Inflammatory macrophage treated with lipopolysaccharide for 4 hours (primary cell): ENCODE results near the gene INPP5K.
A peak's percentile ranks its signal among the peaks of the same experiment; 100 is the strongest.
"Not testable (repeated sequence)": the region's sequence is repeated elsewhere in the genome, so short reads cannot be mapped to it uniquely, and the experiment has no call there.

Experiments
- DNase-seq: peaks from one replicate; pipeline ENCODE4 v3.0.0-alpha.2; 2020

Gene INPP5K

DNA sequence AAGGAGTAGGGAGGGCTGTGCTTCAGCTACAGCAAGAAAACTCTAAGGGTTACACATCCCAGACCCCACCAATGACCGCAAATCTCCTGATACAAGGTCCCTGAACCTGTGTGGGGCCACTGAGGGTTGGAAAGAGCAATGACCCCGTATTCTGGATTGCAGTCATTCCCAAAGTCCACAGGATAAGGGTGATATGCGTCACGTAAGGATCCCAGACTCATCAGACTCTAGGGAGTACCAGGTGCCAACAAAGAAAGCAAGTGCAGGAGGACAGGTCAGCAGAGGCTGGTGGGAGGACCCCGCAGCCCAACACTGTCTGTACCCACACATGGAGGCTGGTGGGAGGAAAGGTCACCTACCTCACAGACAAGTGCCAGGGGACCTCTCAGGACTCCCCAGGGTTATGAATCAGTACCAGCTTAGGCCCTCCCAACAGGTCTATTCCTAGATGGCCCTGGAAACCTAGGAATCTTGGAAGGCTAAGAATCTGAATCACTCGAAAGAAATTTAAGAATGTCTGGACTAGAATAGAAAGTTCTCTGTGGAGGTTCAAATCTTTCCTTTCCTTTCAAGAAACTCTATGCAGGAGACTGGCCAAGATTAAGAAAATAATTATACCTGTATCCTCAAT, 30.0 kb upstream of the INPP5K start:
- DNase-seq, result no peak

DNA sequence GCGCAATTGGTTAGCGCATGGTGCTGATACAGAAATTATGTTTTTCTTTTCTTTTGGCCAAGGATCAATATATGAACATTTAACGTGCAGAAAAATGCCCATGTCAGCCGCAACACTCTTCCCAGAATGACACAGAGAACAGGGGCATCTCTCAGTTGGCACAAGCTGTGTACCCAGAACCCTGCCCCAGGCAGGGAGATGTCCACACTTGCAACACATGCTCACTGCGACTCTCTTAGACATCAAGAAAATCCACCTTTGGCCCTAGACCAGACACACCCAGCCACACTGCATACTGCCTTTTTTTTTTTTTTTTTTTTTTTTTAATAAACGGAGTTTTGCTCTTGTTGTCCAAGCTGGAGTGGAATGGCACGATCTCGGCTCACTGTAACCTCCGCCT, 29.2 kb upstream of the INPP5K start:
- no peak for DNase-seq

DNA sequence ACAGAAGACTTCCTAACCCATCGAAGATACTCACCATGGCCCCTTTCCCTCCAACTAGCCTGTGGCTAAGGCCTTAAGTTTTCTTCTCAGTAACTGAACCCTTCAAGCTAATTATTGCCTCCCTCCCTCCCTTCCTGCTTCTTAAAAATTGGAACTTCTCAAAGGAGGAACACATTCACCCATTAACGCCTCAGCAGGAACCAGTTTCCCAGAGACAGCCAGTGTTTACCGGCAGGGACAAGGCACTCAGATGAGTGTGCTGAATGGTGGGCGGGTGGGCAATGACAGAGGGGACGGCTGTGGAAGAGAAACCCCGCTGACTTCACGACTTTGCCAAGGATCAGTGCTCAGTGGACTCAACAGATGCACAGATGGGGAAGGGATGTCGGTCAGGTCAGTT, 25.9 kb upstream of the INPP5K start:
- no peak for DNase-seq

DNA sequence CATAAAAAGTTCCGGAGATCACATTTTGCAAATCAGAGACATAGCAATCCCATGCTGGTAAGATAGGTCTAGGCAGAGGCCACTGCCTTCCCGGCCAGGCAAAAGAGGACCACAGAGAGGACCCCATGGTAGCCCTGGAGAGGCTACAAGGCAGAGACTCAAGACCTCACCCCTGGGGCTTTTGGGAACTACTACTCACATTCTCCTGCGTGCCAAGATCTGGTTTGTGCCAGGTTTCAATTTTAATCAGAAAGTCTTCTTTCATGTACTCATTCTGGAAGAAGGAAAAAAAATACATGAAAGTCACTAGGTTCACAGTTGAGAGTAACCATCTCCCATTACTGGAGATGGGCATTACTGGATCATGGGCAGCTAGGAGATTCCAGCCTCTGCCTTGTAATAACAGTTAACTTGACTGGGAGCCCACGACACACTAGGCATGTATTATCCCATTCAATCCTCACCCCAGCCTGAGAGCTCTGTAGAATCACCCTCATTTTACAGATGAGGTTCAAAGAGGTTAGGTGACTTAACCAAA, 25.0 kb upstream of the INPP5K start:
- no peak for DNase-seq

DNA sequence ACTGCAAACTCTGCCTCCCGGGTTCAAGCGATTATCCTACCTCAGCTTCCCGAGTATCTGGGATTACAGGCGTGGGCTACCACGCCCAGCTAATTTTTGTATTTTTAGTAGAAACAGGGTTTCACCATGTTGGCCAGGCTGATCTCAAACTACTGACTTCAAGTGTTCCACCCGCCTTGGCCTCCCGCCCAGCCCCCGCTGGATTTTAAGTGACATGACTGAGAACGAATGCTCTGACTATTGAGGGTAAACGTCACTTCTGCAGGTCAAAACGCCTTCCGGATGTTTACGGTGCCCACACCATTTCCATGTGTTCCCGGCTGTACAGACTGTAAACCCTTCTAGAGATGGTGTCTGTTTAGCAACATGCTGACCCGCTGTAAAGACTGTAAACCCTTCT, 23.4 kb upstream of the INPP5K start:
- no peak for DNase-seq

DNA sequence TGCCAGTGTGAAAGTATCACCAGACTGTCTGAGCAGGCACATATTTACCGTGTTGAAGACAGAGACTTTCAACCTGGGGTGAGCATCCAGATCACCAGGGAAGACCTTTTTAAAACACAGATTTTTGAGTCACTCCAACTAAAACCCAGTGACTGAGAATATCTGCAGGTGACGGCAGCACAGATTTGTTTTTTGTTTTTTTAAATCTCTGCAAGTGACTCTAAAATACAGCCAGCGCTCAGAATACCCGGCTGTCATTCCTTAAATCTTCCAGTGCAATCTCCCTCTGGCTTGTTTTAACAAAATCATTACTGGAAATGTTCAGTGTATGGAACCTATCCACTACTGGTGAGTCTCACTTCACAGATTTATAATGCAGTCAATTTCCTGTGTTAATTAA, 19.3 kb upstream of the INPP5K start:
- DNase-seq, result no peak

DNA sequence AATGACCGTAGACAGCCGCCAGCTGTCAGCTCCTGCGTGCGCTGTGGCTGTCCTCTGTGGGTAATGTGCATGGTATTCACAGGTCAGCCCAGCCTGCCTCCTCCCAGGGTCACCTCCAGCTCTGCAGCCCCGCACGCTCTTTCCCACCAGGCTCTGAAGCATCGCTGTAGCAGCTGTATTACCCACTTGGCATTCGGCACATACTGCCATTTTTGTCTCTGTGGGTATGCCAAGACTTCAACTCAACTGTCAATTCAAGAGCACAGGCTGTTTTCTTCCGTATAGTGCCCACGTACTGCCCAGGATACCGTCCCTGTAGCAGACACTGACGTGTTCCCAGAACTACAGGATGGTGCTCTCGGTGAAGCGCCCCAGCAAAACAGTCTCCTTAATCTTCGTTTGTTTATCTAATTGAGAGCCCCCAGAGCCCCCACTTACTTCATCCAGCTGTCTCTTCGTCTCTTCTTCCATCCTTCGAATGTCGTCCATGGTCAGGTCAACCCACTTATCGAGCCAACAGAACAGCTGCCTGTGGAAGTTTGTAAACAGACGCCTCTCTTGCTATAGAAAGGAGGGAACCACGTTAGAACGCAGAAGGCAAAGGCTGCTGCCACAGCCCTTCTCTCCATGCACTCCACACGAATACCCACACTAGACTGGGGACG, 17.4 kb upstream of the INPP5K start:
- DNase-seq, result no peak

DNA sequence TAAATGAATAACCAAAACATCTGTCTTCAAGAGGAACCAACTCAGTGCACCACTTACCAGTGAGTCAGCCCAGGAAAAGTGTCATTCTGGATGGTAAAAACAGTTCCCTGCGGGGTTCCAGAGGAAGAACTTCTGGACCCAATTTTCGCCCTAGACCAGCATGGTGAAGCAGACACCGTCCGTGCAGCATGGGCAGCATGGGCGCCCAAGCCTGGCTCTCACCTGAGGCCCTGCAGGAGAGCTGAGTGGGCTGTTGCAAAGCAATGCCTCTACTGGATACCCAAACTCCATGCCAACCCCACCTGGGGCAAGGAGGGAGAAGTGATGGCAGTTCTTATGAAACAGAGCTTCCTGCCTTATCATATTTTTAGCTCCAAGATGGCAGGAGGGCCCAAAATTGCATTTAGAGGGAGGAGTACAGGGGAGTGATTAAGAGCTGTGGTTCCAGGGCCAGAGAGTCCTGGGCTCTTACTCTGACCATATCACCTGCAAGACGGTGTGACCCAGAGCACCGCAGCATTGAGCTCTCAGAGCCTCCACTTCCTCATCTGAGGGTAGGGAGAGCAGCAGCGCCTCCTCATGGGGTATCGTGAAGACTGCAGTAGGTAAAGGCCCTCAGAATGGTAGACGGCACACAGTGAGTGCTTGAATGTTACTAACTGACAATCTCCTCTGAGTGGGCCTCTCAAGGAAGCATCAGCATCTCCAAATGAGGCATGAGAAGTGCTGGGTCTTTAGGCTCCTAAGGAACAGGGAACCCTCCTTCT, 16.6 kb upstream of the INPP5K start:
- no peak for DNase-seq

DNA sequence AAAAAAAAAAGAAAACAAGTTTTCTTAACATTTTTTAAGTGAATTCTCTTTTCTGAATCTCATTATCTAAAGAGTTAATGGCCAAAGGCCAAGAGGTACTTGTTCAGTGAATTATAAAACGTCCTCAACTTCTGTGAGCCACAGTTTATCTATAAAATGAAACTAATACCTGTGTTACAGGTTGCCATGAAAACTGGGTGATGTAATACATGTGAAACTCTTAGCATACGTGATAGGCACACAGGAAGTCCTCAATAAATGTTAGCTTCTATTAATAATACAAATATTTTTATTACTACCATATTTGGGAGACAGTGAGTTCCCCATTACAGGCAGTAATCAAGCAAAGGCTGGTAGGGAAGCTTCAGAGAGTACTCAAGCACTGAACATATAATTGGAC, 13.5 kb upstream of the INPP5K start:
- no peak for DNase-seq

DNA sequence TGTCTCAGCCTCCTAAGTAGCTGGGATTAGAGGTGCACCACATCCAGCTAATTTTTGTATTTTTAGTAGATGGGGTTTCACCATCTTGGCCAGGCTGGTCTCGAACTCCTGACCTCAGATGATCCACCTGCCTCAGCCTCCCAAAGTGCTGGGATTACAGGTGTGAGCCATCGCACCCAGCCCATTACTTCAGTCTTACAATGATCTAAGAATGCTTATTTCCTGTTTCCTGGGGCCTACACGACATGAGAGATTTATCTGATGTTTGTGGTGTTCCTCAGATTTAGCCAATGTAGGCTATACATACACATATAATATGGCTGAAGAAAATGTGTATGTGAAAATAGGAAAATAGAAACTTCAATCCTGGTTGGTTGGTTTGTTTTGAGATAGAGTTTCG, 10.5 kb upstream of the INPP5K start:
- DNase-seq, result not testable (repeated sequence)

DNA sequence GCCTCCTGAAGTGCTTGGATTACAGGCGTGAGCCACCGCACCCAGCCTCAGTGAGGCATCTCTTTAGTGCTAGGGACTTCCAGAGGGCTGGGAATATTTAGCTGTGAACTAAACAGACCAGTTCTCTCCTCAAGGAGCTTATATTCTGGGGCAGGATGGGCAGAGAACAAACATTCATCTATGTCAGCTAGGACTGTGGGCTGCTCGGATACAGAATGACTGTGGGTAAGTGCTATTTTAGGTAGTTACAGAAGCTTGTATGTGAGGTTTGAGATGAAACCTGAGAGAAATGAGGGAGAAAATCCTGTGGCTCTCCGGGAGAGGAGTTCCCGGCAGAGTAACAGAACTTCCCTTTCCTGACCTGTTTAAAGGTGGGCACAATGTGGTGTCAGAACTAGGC, 6.2 kb upstream of the INPP5K start:
- DNase-seq, result no peak

DNA sequence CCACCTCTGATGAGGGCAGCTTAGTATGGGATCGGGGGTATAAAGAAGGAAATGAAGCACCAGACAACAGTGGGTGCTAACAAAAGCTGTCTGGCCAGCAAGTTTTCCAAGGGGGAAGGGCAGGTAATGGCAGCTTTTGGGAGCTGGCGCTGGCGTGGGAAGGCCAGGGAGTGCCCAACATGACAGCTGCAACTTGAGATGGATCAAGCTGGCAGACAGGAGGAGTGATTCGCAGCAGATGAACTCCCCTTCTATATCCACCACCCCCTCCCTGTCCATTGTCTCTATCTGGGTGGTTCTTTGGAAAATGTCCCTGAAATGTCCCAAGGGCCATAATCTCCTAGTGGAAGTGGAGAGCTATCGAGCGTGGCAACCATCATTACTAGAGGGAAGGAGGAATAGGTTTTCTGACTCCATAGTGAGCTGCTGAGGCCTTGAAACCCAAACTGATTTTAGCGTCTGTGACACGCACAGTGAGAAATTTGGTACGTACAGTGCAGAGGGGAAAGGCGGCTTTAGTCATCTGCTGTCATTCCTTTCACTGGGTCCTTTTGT, 4.8 kb upstream of the INPP5K start:
- no peak for DNase-seq

DNA sequence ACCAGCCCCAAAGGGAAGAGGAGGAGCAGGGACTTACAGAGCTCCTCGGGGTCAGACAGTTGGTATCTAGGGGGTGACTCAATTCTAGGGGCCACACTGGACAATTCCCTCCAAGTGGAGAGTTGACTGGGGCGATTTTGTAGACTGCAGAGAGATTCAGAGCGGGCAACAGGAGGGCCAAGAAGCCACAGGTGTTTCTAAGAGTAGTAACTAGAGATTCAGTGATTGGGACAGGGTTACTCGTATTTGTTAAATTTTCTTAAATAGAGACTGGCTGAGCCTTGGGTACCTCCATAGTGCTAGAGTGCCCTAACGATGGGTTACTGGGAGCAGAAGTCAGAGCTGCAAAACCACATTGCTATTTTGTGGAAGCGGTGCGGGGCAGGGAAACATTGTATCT, 3.3 kb upstream of the INPP5K start:
- DNase-seq, result no peak

DNA sequence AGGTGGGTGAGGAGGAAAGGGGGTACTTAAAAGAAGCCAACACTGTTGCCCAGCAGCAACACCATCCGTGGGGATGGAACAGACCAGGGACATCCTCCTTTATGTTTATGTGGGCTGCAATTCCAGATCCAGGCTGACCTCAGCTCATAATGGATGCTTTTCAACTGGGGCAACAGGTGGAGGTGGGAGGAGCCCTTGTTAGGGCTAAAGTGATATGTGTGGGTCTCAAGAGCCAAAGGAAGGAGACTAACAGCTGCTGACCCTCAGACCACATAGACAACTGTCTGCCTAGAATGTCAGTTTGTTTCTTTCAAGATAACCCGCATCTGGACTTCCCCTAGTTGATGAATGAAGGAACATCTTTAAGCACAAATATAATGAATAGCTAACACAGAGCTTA, 2.0 kb upstream of the INPP5K start:
- no peak for DNase-seq

DNA sequence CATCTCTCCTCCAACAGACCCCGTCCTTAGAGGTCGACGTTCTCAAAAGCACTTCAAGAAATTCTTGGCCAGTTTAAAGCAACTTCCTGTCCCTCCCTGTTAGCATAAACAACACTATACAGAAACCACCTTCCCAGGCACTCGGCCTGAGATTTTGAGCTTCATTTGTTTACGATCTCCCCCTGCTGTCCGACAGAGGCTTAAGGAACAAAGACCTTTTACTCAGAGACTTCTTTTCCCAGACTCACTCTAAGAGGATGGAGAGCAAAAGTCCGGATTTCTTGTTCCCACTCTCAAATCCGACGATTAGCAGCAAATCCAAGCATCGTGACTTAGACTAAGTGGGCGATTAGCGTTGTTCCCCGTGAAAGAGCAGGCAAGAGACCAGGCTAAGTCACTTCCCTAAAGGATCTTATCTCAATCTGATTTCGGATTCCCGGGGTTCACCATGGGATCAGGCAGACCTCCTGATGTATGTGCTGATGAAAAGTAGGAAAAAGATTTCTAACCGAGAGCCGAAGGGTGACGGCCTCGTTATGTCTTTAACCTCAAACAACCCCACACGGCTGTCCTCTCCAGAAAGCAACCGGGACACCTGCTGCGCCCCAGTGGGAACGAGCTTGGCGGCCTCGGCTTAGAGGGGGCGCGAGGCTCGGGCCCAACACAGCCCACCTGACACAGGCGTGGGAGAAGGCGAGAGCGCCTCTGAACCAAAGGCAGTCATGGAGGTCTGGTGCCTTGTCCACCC, 598 bp downstream of the INPP5K start:
- peak; percentile 83 for DNase-seq

DNA sequence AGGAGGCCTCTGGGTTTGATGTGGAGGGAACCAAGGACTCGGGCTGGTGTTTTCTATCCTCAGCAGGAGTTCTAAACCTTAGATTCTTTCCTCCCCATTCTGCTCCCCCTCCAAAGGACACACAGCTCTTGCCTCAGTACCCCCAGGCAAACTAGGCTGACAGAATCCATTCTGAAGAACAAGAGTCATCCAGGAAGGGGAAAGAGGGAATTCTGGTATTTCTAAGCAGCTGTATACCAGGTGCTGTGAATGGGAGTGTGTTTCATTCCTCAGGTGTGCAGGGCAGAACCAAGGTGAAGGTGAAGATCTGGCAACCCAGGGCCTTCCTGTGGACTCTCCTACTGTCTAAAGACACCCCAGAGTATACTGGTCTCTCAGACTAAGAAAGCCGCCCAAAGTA, 4.1 kb downstream of the INPP5K start:
- no peak for DNase-seq

DNA sequence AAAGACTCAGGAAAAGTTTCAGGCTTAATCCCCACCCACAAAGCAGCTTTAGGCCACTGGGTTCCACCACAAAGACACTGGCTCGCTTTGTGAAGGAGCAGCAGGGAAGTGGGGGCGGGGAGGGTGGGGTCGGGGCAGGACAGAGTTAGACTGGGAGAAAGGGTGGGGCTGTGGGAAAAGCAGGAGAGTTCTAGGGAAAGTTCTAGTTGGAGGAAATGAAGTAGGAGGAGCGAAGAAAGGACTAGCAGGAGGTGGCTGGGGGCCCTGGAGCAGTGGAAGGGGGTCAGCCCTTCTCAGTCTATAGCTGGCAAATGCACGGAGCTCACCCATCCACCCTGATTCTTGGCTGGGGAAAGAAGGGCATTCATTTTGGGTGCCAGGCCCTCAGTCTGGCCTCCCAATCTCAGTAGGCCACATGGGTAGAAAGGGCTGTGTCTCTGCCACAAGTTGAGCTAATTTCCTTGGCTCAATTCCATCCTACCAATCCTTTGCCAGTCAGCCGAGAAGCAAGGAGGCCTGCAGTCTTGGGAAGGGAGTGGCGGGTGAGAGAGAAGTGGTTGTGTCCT, 4.6 kb downstream of the INPP5K start:
- DNase-seq, result no peak

DNA sequence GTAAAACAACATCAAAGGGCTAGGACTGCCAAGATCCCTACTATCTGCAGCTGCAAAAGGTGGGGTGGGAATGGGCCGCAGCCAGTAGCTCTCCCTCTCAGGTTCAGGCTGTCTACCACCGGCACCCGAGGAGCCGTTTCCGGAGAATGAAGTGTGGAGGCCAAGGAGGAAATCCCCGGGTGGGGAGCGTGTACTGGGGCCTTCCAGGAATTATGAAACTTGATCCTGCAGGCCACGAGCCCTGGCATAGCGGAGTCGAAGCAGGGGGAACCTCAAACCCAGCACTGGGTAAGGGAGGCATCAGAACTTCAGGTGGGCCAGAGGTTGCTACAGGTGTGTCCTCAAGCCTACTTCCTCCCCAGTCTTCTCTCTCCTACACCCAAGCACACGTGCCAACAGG, 5.1 kb downstream of the INPP5K start:
- no peak for DNase-seq

DNA sequence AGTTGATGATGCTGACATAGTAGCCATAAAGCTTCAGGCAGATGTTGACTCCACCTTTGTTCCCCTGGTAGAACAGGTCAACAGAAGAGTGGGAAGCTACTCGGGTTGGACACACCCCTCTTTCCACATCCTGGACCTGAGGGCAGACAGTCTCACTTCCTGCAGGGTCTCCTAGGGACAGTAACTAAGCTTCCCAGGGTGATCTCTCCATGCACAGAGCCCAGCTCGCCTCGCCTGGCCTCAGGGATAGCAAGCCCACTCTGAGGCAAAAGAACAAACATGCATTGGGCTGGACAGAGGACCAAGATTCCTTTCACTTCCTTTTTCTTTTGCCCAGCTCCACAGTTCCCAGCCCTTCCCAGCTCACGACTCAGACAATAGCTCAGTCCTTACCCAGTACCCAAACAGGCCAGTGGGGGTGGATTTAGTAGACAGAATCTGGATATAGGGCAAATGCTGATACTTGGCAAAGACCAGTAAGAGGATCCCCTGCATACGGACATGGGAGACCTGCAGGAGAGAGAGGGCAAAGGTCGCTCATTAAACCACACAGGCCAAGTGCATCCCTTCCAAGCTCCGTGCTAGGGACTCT, 7.0 kb downstream of the INPP5K start:
- DNase-seq, result peak; percentile 27

DNA sequence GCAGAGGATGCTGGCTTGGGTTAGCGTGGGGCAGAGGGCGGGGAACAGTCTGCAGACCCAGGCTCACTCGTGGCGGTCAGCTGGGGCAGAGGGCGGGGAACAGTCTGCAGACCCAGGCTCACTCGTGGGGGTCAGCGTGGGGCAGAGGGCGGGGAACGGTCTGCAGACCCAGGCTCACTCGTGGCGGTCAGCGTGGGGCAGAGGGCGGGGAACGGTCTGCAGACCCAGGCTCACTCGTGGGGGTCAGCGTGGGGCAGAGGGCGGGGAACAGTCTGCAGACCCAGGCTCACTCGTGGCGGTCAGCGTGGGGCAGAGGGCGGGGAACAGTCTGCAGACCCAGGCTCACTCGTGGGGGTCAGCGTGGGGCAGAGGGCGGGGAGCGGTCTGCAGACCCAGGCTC, 7.7 kb downstream of the INPP5K start:
- DNase-seq, result not testable (repeated sequence)

DNA sequence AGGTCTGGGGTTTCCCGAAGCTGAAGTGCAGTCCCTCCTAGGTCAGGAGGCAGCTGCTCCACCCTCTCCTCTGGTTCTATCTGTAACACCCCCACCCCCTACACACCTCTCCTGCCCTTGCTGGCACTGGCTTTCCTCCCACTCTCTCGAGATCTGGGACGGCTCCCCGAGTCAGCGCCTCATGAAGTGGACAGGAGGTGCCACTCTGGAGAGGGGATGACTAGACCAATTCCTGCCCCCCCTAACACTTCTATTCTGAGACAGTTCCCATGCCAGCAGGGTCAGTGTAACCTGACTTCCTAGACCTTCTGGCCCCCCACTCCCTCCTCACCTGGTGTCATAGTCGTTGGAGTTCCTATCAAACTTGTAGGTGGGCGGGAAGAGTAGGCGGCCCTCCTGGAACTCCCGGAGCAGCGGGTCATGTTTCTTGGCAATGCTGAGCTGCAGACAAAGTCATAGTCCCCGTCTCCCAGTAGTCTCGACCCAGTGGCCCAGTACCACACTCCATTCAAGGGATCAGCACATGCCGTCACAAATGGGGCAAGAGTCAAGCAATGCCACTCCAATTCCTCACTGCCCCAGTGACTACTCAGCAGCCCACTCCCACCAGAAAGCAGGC, 9.7 kb downstream of the INPP5K start:
- no peak for DNase-seq

DNA sequence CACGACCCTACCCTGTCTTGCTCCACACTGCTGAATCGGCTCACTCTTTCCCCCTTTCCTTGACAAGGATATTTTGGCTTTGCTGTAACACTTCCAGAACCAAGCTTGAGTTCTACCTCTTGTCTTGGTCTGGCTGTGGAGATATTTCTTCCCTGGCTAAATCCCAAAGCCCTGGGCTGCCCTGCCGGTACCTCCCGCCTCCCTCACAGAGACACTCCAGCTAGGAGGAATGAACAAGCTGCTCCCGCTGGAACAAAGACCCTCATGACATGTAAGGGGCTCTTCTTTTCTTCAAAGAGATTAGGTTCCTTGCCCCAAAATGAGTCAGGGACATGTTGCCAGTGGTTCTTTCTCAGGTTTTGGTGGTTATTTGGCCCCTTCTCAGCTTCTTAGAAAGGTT, 10.8 kb downstream of the INPP5K start:
- no peak for DNase-seq
